ENCODE results near the gene MTREX. TPM values are rescaled to one million over a fixed set of nuclear protein-coding genes. Genes with fewer than 3 reads are reported as not detected.

The MTREX gene
- total and polyA plus RNA-seq, 10 of the 15 experiments (the other 5 are each of a cell fraction or from before 2014, with no cell fraction given): 20.1 to 102 (median 49.0) TPM

- TF ChIP-seq ZNF687 (IDR thresholded peaks at IDR 0.05): no peak
- no peak for TF ChIP-seq ETV6 (conservative IDR thresholded peaks at IDR 0.05 in 1 of 2, IDR thresholded peaks at IDR 0.05 in 1 of 2; ENCODE audit: borderline replicate concordance in 1 of 2, low read depth in 1 of 2)
- no peak for TF ChIP-seq IRF5 (IDR thresholded peaks at IDR 0.05; ENCODE audit: borderline replicate concordance)
- no peak for TF ChIP-seq GABPA (IDR thresholded peaks at IDR 0.05; ENCODE audit: low read depth)
- no peak for TF ChIP-seq TCF3 (IDR thresholded peaks at IDR 0.05; ENCODE audit: borderline replicate concordance, insufficient read depth, low read depth, low read length)
- no peak for TF ChIP-seq ZNF274 (IDR thresholded peaks at IDR 0.05; ENCODE audit: insufficient read depth, insufficient read length)
- TF ChIP-seq FOXK2 (IDR thresholded peaks at IDR 0.05): no peak
- no peak for TF ChIP-seq CEBPB (IDR thresholded peaks at IDR 0.05; ENCODE audit: borderline replicate concordance in 1 of 2, low read depth in 2 of 2, low read length in 2 of 2)
- ATAC-seq (no peak), DNase-seq (ENCODE audit: low read depth, low spot score) (no peak), FAIRE-seq (no peak)
- H3K79me2 ChIP-seq (ENCODE audit: control insufficient read depth, insufficient read depth, low read length): no peaks in the 10 kb centered on the region
- no peak overlapping the region for H3K9ac ChIP-seq (ENCODE audit: control insufficient read depth, insufficient read depth, low read length)
- in situ Hi-C loops (cut with MboI) (no loop called here), intact Hi-C loops (cut with micrococcal nuclease; ENCODE audit: unreplicated experiment) (no loop called here)
- H3K27ac ChIP-seq (ENCODE audit: control insufficient read depth, insufficient read depth): no peak overlapping the region
- H2AFZ ChIP-seq (ENCODE audit: control insufficient read depth, low read depth, low read length): no peak overlapping the region
- no peak overlapping the region for H3K4me3 ChIP-seq
- H3K9me3 ChIP-seq (replicated peaks; ENCODE audit: control insufficient read depth, insufficient read depth, low read length): no peaks in the 10 kb centered on the region; the same call in 1 of the 3 replicates
- no peaks in the 10 kb centered on the region for H3K4me1 ChIP-seq (ENCODE audit: control insufficient read depth, insufficient read depth, low read length)
- SMC1A ChIA-PET (ENCODE audit: uncharacterized antibody, unreplicated experiment): interaction anchor here (0.6 kb wide), 1 partner anchor 1604 kb away, joined by 3 read pairs; no protein-coding TSS in a partner anchor
- 100% methylated on average over 4 of the region's 4 CpGs for WGBS (ENCODE audit: insufficient coverage, insufficient replicate concordance, low lambda C conversion rate, missing lambda C conversion rate)
- BruUV-seq (replicated peaks): no TSS peak
- no peaks in the 10 kb centered on the region for H3K27me3 ChIP-seq (replicated peaks in 1 of 2; ENCODE audit: control insufficient read depth in 2 of 2, insufficient read depth in 2 of 2, low read length in 1 of 2)
- POLR2A ChIA-PET: no interaction called here
- H3K36me3 ChIP-seq (ENCODE audit: control insufficient read depth in 2 of 2, insufficient read depth in 2 of 2, low read length in 1 of 2): peaks cover 0 to 4% of the 10 kb centered on the region in 2 experiments; a peak in 1 of 4 replicates
- CTCF ChIA-PET: no interaction called here
- H3K4me2 ChIP-seq (ENCODE audit: control insufficient read depth, insufficient read depth): no peak overlapping the region
- RAD21 ChIA-PET (ENCODE audit: unreplicated experiment): no interaction called here
- no peaks in the 10 kb centered on the region for H4K20me1 ChIP-seq (ENCODE audit: control insufficient read depth, insufficient read depth)
Measured at GRCh38 chr5:55438998-55439397, 131.2 kb downstream of the MTREX start.
